PC-3 (cell line): ENCODE measurements around the gene XK. TPM values are rescaled to one million over a fixed set of nuclear protein-coding genes. Genes with fewer than 3 reads are reported as not detected.

Experiments used
- ATAC-seq: fragments of 200-7000 bp; cut with Tn5 transposase; 2 replicates; pipeline ENCODE4 v1.9.1; 2020; ENCODE audit warnings: mild to moderate bottlenecking, moderate library complexity
- BruUV-seq: library from RNA; stranded (reverse); fragments of 400-500 nt; replicated peaks from 2 replicates; lab custom pipeline; 2021; lab: Mats Ljungman, UMichigan
- CTCF ChIA-PET: fragments of 300-600 bp; sonication (Branson Sonifier 250); formaldehyde crosslinking; loops from one replicate; lab custom pipeline; 2022; ENCODE audit warnings: antibody characterized with exemption; lab: Charles Lee
- POLR2A ChIA-PET: fragments of 300-600 bp; sonication (Branson Sonifier 250); formaldehyde crosslinking; loops from one replicate; lab custom pipeline; 2022; ENCODE audit warnings: antibody characterized with exemption; ENCODE audit not compliant: unreplicated experiment; lab: Charles Lee
- DNase-seq: peaks from one replicate; pipeline ENCODE4 v3.0.0-alpha.2; 2015
- H2AFZ ChIP-seq: fragments of 300-600 bp; sonication (generic); 2 replicates; pipeline ENCODE4 v1.6.0; 2016; ENCODE audit warnings: antibody characterized with exemption, low read length
- H3F3A ChIP-seq: fragments of 300-600 bp; sonication (generic); one replicate; pipeline ENCODE4 v1.6.0; 2017; ENCODE audit warnings: antibody characterized with exemption, low read length, control low read depth, mild to moderate bottlenecking; ENCODE audit not compliant: unreplicated experiment
- H3K27ac ChIP-seq: fragments of 300-600 bp; sonication (generic); 2 replicates; pipeline ENCODE4 v1.5.1; 2016; ENCODE audit warnings: mild to moderate bottlenecking, low read length
- H3K27me3 ChIP-seq: fragments of 300-600 bp; sonication (generic); 2 replicates; pipeline ENCODE4 v1.6.1; 2016; ENCODE audit warnings: low read length, mixed read lengths
- H3K36me3 ChIP-seq: fragments of 300-600 bp; sonication (generic); 2 replicates; pipeline ENCODE4 v1.6.1; 2016; ENCODE audit warnings: low read depth, mixed run types, low read length, mixed read lengths
- H3K4me1 ChIP-seq: fragments of 300-600 bp; sonication (generic); 2 replicates; pipeline ENCODE4 v1.5.1; 2016; ENCODE audit warnings: low read length; ENCODE audit not compliant: insufficient read depth
- H3K4me2 ChIP-seq: fragments of 300-600 bp; sonication (generic); 2 replicates; pipeline ENCODE4 v1.6.0; 2016; ENCODE audit warnings: low read length
- H3K4me3 ChIP-seq: fragments of 300-600 bp; sonication (generic); 2 replicates; pipeline ENCODE4 v1.5.1; 2016; ENCODE audit warnings: mild to moderate bottlenecking, low read length, mixed read lengths
- H3K79me2 ChIP-seq: fragments of 300-600 bp; sonication (generic); 2 replicates; pipeline ENCODE4 v1.6.1; 2017; ENCODE audit warnings: low read length, mixed read lengths
- H3K9ac ChIP-seq: fragments of 300-600 bp; sonication (generic); 2 replicates; pipeline ENCODE4 v1.6.0; 2016; ENCODE audit warnings: mild to moderate bottlenecking, low read length
- H3K9me2 ChIP-seq: fragments of 300-600 bp; sonication (generic); replicated peaks from 2 replicates; pipeline ENCODE4 v1.6.1; 2016; ENCODE audit warnings: mixed run types, low read length, mixed read lengths
- H3K9me3 ChIP-seq: fragments of 300-600 bp; sonication (generic); 2 replicates; pipeline ENCODE4 v1.6.1; 2016; ENCODE audit warnings: low read length, mixed read lengths
- H4K20me1 ChIP-seq: fragments of 300-600 bp; sonication (generic); 2 replicates; pipeline ENCODE4 v1.6.1; 2016; ENCODE audit warnings: low read length, mixed read lengths
- EZH2 ChIP-seq: fragments of 300-600 bp; sonication (generic); IDR thresholded peaks from one replicate; pipeline ENCODE4 v1.6.1; 2017; ENCODE audit warnings: antibody characterized with exemption, mild to moderate bottlenecking, low read length; ENCODE audit not compliant: unreplicated experiment
- EZH2phosphoT487 ChIP-seq: fragments of 300-600 bp; sonication (generic); IDR thresholded peaks from 2 replicates; pipeline ENCODE4 v1.6.1; 2018; ENCODE audit warnings: mild to moderate bottlenecking, antibody characterized with exemption, low read length, borderline replicate concordance
- intact Hi-C: fragments of 100-400 bp; cut with micrococcal nuclease; formaldehyde crosslinking; loops from 2 replicates; pipeline ENCODE4 v1.9.0; 2023
- total RNA-seq: library from RNA; depleted of rRNA; stranded (reverse); fragments of >200 nt; gene quantifications from 2 replicates; pipeline ENCODE4 v1.2.3, GENCODE V29; 2014
- TF ChIP-seq, protein P1 (sequence below): fragments of 300-600 bp; sonication (generic); conservative IDR thresholded peaks from 2 replicates; pipeline ENCODE4 v1.5.1; 2017; ENCODE audit warnings: antibody characterized with exemption, low read depth, mild to moderate bottlenecking, low read length

The XK gene
- total RNA-seq, 1 experiment from 2014 or later: 8.0 TPM

DNA sequence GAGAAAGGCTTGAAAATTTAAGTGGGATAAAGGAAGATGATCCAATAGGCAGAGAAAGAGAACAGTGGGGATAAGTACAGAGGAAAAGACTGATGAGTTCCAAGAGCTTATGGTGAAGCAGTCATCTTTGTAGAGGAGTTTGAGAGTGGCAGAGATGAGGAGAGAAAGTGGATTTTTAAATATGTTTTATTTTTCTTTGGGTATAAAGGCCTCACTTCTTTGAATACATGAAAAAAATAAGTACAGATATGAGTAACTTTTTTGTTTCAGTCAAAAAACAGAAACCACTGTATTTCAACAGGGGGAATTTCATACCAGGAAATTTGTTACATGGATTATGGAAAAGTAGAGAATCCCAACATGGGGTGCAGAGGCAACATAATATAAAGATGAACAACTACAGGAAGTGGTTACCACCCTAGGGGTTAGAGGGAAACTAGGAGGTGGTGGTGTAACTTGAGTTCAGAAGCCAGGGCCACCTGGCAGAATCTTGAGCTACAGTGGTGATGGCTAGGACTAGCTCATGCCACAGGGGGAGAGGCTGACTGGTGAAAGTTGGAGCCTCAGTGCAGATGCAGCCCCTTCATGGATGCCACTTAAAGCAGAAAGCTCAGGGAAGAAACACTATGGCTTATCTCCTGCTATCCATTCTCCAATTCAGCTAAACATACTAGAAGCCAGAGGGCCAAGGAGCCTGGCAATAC lies 90.8 kb downstream of the XK start:
- Histone ChIP-seq H3K4me1 (no peaks in the 10 kb centered on the region), H3K79me2 (no peaks in the 10 kb centered on the region), H3K4me3 (no peak overlapping the region), H4K20me1 (no peaks in the 10 kb centered on the region), H3K36me3 (no peaks in the 10 kb centered on the region), H3K27me3 (no peaks in the 10 kb centered on the region), H3K27ac (no peak overlapping the region), H3F3A (no peaks in the 10 kb centered on the region), H3K9me2 (no peaks in the 10 kb centered on the region), H3K9me3 (no peaks in the 10 kb centered on the region), H3K9ac (no peak overlapping the region), H3K4me2 (no peak overlapping the region), H2AFZ (no peak overlapping the region)
- TF ChIP-seq EZH2phosphoT487 (no peak), EZH2 (no peak)
- TF ChIP-seq, protein P1, sequence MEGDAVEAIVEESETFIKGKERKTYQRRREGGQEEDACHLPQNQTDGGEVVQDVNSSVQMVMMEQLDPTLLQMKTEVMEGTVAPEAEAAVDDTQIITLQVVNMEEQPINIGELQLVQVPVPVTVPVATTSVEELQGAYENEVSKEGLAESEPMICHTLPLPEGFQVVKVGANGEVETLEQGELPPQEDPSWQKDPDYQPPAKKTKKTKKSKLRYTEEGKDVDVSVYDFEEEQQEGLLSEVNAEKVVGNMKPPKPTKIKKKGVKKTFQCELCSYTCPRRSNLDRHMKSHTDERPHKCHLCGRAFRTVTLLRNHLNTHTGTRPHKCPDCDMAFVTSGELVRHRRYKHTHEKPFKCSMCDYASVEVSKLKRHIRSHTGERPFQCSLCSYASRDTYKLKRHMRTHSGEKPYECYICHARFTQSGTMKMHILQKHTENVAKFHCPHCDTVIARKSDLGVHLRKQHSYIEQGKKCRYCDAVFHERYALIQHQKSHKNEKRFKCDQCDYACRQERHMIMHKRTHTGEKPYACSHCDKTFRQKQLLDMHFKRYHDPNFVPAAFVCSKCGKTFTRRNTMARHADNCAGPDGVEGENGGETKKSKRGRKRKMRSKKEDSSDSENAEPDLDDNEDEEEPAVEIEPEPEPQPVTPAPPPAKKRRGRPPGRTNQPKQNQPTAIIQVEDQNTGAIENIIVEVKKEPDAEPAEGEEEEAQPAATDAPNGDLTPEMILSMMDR: no peak
- no peak for ATAC-seq
- ChIA-PET POLR2A (no interaction called here), CTCF (no interaction called here)
- DNase-seq: no peak
- intact Hi-C loops: no loop called here
- no TSS peak for BruUV-seq

DNA sequence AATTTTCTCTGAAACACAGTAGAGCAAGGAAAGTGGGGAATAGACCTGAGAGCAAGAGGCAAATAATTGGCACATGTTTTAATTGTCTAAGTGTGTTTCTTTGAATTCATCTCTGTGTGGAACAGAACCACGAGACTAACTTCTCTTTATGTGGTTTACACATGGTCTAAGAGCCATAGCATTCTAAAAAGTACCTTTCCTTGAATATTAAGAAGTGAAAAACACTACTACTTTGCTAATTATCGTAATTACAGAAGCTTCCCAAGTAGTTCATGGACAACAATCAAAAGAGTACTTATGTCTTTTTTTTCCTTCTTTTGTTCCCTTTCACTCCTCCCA lies 91.4 kb downstream of the XK start:
- CTCF ChIA-PET: no interaction called here

DNA sequence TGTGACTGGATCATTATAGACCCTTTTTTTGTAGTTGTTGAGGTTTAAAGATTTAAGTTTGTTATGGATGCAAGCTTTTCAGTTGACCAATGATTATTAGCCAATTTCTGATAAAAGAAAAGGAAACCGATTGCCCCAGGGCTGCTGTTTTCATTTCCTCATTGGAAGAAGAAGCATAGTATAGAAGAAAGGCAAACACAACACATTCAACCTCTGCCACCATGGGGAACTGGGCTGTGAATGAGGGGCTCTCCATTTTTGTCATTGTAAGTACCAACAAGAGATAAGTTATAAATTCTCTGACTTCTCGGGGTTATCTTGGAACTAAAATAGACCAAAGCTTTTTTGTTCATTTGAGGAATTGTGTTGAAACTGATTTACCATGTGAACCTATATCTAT lies 94.3 kb downstream of the XK start, which contains the start of gene CYBB:
TSS of gene CYBB (plus strand) at position 203 of the 400 bp plus-strand sequence. CDS start at position 222, 19 bp downstream.
- Histone ChIP-seq H3K9me3 (no peaks in the 10 kb centered on the region), H3K27ac (no peak within 1 kb of the TSS), H3K4me3 (no peak within 1 kb of the TSS), H3K36me3 (no peaks in the 10 kb centered on the region), H3K79me2 (no peaks in the 10 kb centered on the region), H3K4me1 (no peaks in the 10 kb centered on the region), H3F3A (no peaks in the 10 kb centered on the region), H3K4me2 (no peak within 1 kb of the TSS), H3K9ac (no peak within 1 kb of the TSS), H2AFZ (no peak within 1 kb of the TSS), H3K27me3 (no peaks in the 10 kb centered on the region), H4K20me1 (no peaks in the 10 kb centered on the region), H3K9me2 (no peaks in the 10 kb centered on the region)
- ChIA-PET POLR2A (no interaction called here), CTCF (no interaction called here)
- intact Hi-C loops: no loop called here
- no TSS peak for BruUV-seq
- TF ChIP-seq, protein P1: no peak
- TF ChIP-seq EZH2phosphoT487 (no peak), EZH2 (no peak)
- ATAC-seq: no peak
- no peak for DNase-seq

More for the DNA sequence above, 91.4 kb downstream of the XK start:
- POLR2A ChIA-PET: no interaction called here
- no TSS peak for BruUV-seq
- H3K9ac ChIP-seq: no peak overlapping the region
- no peaks in the 10 kb centered on the region for H3K9me2 ChIP-seq
- H3K27ac ChIP-seq: no peak overlapping the region
- ATAC-seq (no peak), DNase-seq (no peak)
- H3K4me1 ChIP-seq: no peaks in the 10 kb centered on the region
- H3K36me3 ChIP-seq: no peaks in the 10 kb centered on the region
- no peaks in the 10 kb centered on the region for H3F3A ChIP-seq
- no peak overlapping the region for H2AFZ ChIP-seq
- H3K9me3 ChIP-seq: no peaks in the 10 kb centered on the region
- H4K20me1 ChIP-seq: no peaks in the 10 kb centered on the region
- no peak for TF ChIP-seq EZH2
- H3K4me2 ChIP-seq: no peak overlapping the region
- no peaks in the 10 kb centered on the region for H3K79me2 ChIP-seq
- no peaks in the 10 kb centered on the region for H3K27me3 ChIP-seq
- H3K4me3 ChIP-seq: no peak overlapping the region
- intact Hi-C loops: no loop called here
